GM21576 (cell line): ENCODE measurements around the gene GMEB2.
"Not testable (repeated sequence)": the region's sequence is repeated elsewhere in the genome, so short reads cannot be mapped to it uniquely, and the experiment has no call there.

Experiments
- ATAC-seq: cut with Tn5 transposase; IDR thresholded peaks from one replicate; pipeline ENCODE4 v1.9.1; 2021; ENCODE audit warnings: mild to moderate bottlenecking, moderate library complexity; ENCODE audit not compliant: unreplicated experiment

Gene GMEB2

GRCh38 chr20:63626424-63627128 lies at the start of gene GMEB2:
GMEB2 (minus strand) TSS chr20:63627101; CDS start chr20:63619397, 7,704 bp downstream.
- peak; percentile 36 for ATAC-seq

- no peak for ATAC-seq
Measured at GRCh38 chr20:63675681-63676368, 48.9 kb upstream of the GMEB2 start.

- ATAC-seq: no peak
Measured at GRCh38 chr20:63673951-63674350, 47.0 kb upstream of the GMEB2 start.

- no peak for ATAC-seq
Measured at GRCh38 chr20:63672666-63673065, 45.8 kb upstream of the GMEB2 start.

GRCh38 chr20:63671695-63672094 lies 44.8 kb upstream of the GMEB2 start:
- not testable (repeated sequence) for ATAC-seq

GRCh38 chr20:63668351-63668750 lies 41.5 kb upstream of the GMEB2 start:
- no peak for ATAC-seq

- ATAC-seq: no peak
Measured at GRCh38 chr20:63667858-63668257, 41.0 kb upstream of the GMEB2 start.

GRCh38 chr20:63665708-63666107 lies 38.8 kb upstream of the GMEB2 start:
- no peak for ATAC-seq

- ATAC-seq: no peak
Measured at GRCh38 chr20:63664861-63665594, 38.1 kb upstream of the GMEB2 start.

- no peak for ATAC-seq
Measured at GRCh38 chr20:63664143-63664851, 37.4 kb upstream of the GMEB2 start.

- no peak for ATAC-seq
Measured at GRCh38 chr20:63663332-63664066, 36.6 kb upstream of the GMEB2 start.

GRCh38 chr20:63662813-63663189 lies 35.9 kb upstream of the GMEB2 start:
- no peak for ATAC-seq

GRCh38 chr20:63661959-63662812 lies 35.3 kb upstream of the GMEB2 start:
- no peak for ATAC-seq

- ATAC-seq: no peak
Measured at GRCh38 chr20:63661108-63661507, 34.2 kb upstream of the GMEB2 start.

GRCh38 chr20:63660622-63661021 lies 33.7 kb upstream of the GMEB2 start:
- no peak for ATAC-seq

- not testable (repeated sequence) for ATAC-seq
Measured at GRCh38 chr20:63660174-63660573, 33.3 kb upstream of the GMEB2 start.

- no peak for ATAC-seq
Measured at GRCh38 chr20:63659370-63659769, 32.5 kb upstream of the GMEB2 start.

- no peak for ATAC-seq
Measured at GRCh38 chr20:63658749-63659187, 31.9 kb upstream of the GMEB2 start.

GRCh38 chr20:63657937-63658748 lies 31.2 kb upstream of the GMEB2 start, which contains the start of gene RTEL1:
RTEL1 (plus strand) TSS chr20:63658312; CDS start chr20:63659403, 1,091 bp downstream.
- ATAC-seq: peak; percentile 76
